ENCODE data around the gene MINDY4B.

Gene MINDY4B

GRCh38 chr3:150905339-150905738 lies at the start of gene MINDY4B:
MINDY4B (minus strand) TSS chr3:150905439; CDS start chr3:150905439, 0 bp downstream.
- no peak for DNase-seq (ENCODE audit: low read depth)

- no peak for DNase-seq (ENCODE audit: low read depth)
These were observed 46.7 kb upstream of the MINDY4B start for GRCh38 chr3:150951923-150952322.

- DNase-seq (ENCODE audit: low read depth) = no peak
These were observed 40.2 kb upstream of the MINDY4B start for GRCh38 chr3:150945226-150946032.

GRCh38 chr3:150942221-150942620 lies 37.0 kb upstream of the MINDY4B start:
- no peak for DNase-seq (ENCODE audit: low read depth)

- DNase-seq (ENCODE audit: low read depth) = no peak
These were observed 31.5 kb upstream of the MINDY4B start for GRCh38 chr3:150936693-150937092.

DNA sequence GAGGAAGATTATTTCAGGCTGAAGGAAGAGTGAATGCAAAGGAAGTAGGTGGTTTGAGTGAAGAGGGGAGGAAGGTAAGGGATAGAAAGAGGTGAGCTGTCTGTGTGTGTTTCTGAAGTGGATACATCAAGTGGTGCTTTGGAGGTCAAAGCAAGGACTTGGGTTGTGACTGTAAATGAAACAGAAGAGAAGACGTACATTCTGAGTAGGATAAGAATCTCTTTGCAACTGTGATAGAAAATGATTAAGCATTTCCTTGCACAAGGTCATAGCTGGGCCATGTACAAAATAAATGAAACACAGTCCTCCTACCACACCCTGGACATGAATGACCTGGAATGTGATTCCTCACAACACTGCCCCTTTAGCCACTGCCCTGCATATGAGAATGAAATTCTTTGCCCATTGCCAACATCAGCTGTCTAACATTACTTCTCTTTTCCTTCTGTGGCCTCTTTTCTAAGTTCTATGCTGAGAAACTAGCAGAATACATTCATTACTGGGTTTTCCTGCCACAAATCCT lies 28.3 kb upstream of the MINDY4B start:
- DNase-seq (ENCODE audit: low read depth) = no peak

GRCh38 chr3:150931745-150932144 lies 26.5 kb upstream of the MINDY4B start:
- no peak for DNase-seq (ENCODE audit: low read depth)

DNA sequence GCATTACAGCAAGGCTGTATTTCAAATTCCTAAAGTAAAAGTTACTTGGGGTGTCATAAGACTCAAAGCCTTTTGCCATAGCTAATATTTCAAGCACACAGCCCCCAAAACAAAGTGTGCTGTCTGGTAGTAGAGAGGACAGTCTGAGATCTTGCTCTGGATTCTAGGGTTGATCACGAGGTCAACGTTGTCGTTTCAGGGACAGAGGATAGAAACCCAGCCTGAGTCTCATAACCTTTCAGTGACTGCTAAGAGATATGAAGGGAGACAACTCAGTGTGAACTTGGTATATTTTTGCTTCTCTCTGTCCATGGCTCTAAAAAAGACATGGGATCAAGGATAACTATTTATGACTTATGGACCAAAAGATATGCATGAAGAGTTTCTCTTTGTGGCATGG lies 25.6 kb upstream of the MINDY4B start:
- DNase-seq (ENCODE audit: low read depth) = no peak

DNA sequence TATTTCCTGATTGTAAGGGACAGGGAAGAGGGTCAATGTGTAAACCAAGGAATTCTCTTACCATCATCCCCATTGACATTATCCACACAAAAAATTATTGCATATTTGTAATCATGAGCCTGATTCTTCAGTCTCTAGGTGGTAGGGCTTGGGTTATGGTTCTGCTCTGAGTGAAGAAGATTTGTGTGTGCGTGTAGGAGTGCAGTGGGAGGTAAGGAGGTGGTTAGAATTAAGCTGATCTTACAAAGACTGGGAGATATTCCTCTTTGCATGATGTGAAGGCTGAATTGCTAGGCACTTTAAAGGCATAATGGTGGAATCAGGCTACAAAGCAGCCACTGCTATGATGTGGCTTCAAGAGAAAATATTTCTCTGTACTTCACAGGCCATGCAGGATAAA lies 23.0 kb upstream of the MINDY4B start:
- DNase-seq (ENCODE audit: low read depth) = no peak

DNA sequence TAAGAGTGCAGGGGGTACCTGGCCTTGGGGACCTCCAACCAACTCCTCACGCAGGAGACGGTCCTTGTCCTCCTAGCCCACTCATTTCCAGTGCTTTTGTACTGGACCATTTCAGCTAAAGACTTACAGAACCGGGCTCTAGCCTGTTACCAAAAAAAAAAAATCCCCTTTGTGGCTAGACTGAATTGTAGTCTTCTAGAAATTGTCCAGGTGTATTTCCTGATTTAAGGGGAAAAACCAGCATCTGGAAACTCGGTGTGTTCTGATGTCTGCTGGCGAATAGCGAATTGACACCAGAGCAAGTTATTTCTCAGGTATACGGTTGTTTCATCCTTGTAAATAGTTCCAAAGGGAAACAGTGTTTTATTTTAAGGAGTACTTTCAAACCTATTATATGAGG lies 21.1 kb upstream of the MINDY4B start:
- DNase-seq (ENCODE audit: low read depth) = no peak

DNA sequence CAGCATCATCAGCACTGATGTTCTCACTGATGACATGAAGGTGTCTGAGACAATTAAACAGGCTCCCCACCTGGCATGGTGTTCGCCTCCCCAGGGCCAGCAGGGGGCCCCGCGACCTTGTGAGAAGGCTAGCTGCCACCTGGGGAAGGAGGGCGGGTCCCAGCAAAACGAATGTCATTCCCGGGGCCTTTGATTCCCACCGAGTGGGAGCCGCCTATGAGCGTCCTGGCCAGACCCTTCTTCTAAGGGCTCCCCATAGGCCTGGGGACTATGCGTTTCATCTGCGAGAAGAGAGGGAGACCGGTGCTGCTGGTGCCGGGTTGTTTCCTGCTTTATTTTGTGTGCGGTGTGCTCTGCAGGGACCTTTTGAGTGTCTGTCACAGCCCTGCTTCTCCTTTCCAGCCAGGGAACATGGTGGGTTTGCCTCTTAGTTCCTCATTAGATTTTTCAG lies 20.5 kb upstream of the MINDY4B start:
- DNase-seq (ENCODE audit: low read depth) = peak; percentile 41

DNA sequence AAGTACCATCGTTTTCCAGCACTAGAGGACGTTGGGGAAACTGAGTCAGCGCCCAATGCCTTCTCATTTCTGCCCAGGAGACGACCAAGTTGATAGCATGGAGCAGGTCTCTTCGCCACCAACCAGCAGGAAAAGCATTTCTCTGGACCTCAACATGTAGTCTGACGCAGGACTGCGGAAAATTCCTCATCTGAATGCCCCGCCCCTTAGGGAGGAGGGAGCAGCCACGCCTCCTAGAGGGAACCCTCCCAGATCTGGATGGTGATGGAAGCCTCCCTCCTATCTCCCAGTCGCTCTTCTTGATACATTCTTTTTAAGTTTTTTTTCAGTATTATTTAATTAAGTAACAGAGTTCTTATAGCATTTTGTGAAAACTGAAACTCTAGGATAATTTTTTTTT lies 17.4 kb upstream of the MINDY4B start:
- DNase-seq (ENCODE audit: low read depth) = no peak

GRCh38 chr3:150921209-150921608 lies 16.0 kb upstream of the MINDY4B start:
- no peak for DNase-seq (ENCODE audit: low read depth)

- DNase-seq (ENCODE audit: low read depth) = no peak
These were observed 15.0 kb upstream of the MINDY4B start for GRCh38 chr3:150920236-150920635.

- no peak for DNase-seq (ENCODE audit: low read depth)
These were observed 12.7 kb upstream of the MINDY4B start for GRCh38 chr3:150917951-150918350.

DNA sequence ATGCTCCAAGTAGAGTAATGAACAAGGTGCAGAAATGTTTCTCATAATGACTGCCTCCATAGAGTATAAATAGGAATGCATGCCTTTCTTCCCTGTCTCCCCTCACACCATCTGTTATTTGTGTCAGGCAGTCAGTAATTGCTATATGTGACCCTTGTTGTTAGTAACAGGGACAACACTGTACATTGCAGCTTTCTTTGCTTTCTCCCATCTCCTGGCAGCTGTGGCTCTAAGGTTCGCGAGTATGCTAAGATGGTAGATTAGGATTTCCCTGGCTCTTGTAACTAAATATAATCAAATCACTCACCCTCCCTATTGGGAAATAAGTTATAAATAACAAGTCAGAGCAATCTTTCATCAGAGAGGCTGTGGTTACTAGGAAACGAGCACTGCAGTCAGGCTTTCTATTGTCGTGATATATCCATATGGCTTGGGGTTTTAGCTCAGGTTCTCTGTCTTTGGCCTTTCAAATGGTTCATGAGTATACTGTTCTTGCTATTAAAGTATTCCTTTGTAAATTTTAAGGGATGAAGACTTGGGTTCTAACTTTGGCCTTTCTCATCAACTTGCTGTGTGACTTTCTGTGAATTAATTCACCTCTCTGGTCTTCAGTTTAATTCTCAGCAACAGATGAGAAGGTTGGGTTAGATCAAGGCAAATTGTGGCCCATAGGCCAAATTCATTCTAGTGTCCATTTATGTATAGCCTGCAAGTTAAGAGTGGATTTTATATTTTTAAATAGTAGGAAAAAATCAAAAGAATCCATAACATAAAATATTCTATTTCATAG lies 8.1 kb upstream of the MINDY4B start:
- no peak for DNase-seq (ENCODE audit: low read depth)

DNA sequence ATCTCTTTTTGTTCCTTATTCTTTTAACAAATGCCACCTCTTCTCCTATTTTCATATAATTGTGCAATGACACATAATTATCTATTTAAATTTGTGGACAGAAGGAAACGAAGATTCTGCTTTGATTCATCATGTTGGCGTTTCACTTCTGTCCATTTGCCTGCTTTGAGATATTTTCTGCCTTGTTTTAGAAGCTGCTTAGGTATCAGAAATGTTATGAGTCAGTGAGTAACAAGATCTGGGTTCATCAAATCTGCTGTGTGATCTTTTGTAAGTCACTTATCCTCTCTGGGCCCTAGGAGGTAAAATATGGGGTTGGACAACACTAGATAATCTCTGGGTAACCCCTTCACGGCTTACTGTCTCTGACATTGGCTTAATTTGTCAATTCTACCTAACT lies 7.3 kb upstream of the MINDY4B start:
- DNase-seq (ENCODE audit: low read depth) = no peak

GRCh38 chr3:150911771-150912170 lies 6.5 kb upstream of the MINDY4B start:
- no peak for DNase-seq (ENCODE audit: low read depth)

GRCh38 chr3:150906461-150906860 lies 1.2 kb upstream of the MINDY4B start:
- DNase-seq (ENCODE audit: low read depth) = no peak

DNA sequence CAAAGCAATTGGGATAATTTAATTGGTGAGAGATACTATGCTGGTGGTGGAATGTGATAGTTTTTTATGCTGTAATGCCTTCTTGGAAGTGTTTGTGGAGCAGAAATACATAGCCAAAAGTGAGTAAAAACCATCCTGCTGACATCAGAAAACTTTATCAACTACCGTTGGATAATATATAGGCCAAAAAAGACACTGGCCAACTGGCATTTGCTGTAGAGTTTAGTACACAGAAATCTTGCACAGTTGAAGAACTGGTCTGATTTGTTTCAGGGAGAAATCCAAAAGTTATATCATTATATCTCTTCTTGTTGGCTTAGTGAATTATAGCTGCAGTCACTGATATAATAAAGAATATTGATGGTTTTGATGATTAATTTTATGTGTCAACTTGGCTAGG lies 507 bp upstream of the MINDY4B start:
- DNase-seq (ENCODE audit: low read depth) = no peak

GRCh38 chr3:150902988-150903387 lies 2.3 kb downstream of the MINDY4B start:
- DNase-seq (ENCODE audit: low read depth) = no peak

DNA sequence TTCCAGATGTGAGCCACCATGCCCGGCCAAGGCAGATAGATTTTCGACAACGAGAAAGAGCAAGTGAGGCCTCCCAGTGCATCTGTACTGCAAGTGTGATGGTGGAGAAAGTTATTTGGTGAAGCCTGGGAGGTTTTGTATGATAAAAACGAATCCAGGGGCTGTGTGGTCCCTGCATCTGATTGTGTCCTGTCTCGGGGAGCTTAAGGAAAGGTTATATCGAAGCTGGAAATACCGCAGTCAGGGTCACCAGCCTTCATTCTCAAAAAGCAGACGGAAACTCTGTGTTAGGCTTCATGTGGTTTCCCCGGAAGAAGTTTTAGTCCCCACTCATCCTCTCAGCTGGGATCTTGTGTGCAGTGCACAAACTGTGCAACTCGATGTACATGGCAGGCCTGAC lies 3.4 kb downstream of the MINDY4B start:
- DNase-seq (ENCODE audit: low read depth) = no peak

GRCh38 chr3:150899141-150899540 lies 6.1 kb downstream of the MINDY4B start:
- no peak for DNase-seq (ENCODE audit: low read depth)
